Fibroblast of mammary gland (primary cell): ENCODE data around the gene SNPH.
A peak's percentile ranks its signal among the peaks of the same experiment; 100 is the strongest.

Experiments used
- DNase-seq: peaks from one replicate; pipeline ENCODE4 v3.0.0-alpha.2; 2010; ENCODE audit warnings: low read depth
- H3K4me3 ChIP-seq: 2 replicates; pipeline ENCODE4 v1.5.1; 2011; ENCODE audit warnings: low read depth, mild to moderate bottlenecking, low read length, moderate library complexity; ENCODE audit not compliant: control insufficient read depth
- CTCF ChIP-seq: conservative IDR thresholded peaks from 2 replicates; pipeline ENCODE4 v1.5.1; 2011; ENCODE audit warnings: low read depth, low read length, inconsistent platforms; ENCODE audit not compliant: control insufficient read depth, insufficient read depth

The SNPH gene

GRCh38 chr20:1280195-1281102 lies 14.4 kb downstream of the SNPH start:
- DNase-seq, result peak; percentile 8
- H3K4me3 ChIP-seq, result no peak overlapping the region
- TF ChIP-seq CTCF, result no peak

DNA sequence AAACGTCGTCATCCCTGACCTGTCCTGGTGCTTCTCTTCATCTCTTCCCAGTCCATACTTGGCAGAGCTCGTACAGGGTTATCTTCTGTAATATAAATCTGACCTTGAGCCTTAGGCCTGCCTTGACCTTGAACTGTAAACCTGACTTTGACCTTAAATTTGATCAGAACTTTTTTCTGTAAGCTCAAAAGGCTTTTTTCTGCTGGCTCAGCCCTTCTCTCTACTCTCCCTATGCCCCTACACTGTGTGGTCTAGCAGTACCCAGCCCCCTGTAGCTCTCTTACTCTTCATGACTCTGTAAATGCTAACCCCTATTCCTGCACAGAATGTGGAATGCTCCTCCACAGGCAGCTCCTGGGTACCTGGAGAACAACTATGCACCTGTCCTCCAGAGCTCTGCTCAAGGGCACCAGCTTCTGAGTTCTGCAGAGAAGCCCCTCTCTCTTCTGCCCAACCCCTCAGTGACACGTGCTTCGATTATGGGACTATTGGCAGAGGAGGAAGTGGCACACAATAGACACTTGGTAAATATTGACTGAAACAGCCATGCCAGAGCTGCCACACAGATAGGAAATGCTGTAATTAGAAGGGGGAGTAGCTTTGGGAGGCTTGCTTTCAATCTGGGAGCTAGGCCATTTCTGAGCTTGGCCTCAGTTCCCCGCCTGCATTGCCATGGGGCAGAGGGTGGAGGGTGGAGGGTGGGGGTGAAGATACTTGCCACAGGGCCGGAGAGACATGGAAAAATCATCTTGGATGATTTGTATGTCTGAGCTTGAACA lies 15.4 kb downstream of the SNPH start:
- TF ChIP-seq CTCF, result no peak
- DNase-seq, result no peak
- no peak overlapping the region for H3K4me3 ChIP-seq

DNA sequence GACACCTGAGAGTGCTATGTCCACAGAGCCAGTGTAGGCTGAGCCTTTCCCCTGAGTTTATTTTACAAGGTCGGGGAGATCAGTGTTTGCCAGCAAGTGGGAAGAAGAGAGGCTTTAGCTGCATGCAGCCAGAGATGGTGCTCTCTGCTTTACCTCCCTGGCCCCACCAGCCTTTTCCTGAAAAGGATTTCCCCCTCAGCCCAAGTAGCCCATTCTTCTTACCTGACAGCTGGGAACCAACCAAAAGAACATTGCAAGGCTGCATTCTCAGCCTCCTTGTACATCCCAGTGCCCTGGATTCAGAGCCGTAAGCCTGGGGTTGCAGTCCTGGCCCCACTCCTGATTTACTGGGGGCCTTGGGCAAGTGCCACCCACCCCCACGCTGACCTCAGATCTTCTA lies 16.9 kb downstream of the SNPH start:
- TF ChIP-seq CTCF, result no peak
- DNase-seq, result no peak
- H3K4me3 ChIP-seq, result no peak overlapping the region

DNA sequence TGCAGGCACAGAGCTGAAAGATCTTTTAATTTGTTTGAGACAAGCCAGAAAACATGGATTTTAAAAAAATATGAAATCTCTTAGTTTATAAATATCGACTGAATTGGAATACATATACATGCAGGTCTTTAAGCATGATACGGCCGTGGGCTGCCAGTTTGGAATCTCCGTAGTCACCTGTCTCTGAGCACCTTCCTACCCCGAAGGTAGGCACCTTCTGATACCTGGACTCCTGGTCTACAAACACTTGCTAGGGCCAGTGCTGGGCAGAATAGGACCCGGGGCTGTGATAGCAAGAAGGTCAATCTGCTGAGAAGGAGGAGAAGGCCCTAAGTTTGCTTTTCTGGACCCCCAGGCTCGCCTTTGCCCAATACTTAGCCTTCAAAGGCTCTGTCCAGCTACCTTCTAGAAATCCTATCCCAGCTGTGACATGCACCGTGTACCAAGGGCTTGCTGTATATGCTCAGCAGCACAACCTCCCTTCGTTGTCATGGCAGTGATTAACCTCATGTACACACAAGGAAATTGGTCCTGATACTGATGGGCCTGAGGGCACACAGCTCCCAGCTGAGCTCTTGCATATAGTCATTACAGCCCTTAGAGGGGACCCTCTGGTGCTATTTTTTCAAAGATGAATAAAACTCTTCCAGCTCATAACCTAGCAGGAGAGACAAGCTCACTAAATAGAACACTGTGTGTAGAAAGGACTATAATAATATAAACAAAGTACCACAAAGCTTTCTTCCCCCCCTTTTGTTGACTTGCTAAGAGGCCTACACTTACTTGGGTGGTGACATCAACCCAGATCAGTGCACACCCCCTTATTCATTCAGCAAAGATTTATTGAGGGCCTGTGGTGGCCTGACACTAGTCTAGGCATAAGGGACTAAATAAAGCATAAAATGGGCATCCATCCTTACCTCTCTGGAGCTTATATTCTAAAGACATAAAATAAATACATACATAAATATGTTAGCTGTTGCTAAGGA lies 17.7 kb downstream of the SNPH start:
- TF ChIP-seq CTCF, result no peak
- no peak for DNase-seq
- H3K4me3 ChIP-seq, result no peak overlapping the region

DNA sequence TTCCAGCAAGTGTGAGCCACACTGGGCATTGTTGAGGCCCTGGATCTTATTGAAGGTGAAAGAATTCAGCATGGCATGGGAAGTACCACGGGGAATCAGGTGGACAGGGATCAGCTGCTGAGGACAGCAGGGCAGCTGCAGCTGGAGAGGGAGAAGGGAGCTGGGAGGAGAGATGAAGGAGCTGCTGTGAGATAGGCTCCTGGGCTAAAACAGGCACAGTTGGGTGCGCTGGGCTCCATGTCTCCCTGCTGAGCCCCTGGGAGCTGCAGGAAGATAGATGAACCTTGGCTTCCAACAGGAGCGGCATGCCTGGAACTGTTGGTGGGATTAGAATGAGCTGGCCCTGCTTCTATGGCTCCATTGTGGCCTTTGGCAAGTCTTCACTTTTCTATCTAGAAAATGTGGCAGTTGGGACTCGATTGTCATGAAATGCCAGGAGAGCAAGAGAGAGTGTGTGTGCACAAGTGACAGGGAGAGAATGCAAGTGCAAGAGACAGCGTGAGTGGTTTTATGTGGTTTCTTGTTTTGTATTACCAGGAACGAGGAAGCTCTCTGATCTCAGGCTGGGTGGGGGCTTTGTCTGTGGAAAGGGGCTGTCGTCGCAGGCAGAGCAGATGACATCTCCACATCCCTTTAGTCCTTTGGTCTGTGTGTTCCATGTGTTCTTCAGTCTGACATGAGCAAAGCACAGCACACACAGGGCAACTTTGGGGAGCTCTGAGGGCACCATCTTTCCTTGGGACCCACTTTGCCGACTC lies 20.4 kb downstream of the SNPH start:
- H3K4me3 ChIP-seq, result no peak overlapping the region
- no peak for TF ChIP-seq CTCF
- no peak for DNase-seq
